NT2/D1 (cell line): ENCODE data around the gene IFNLR1.

ENCODE experiments used
- SUZ12 ChIP-seq: IDR thresholded peaks from 2 replicates; pipeline ENCODE4 v1.6.1; 2011; ENCODE audit not compliant: insufficient read length, insufficient read depth; ENCODE audit errors: extremely low read depth
- YY1 ChIP-seq: IDR thresholded peaks from 2 replicates; pipeline ENCODE4 v1.6.1; 2011; ENCODE audit not compliant: insufficient read length, insufficient read depth
- ZNF274 ChIP-seq: IDR thresholded peaks from 2 replicates; pipeline ENCODE4 v1.6.1; 2011; ENCODE audit warnings: mild to moderate bottlenecking, low read depth, low read length

- TF ChIP-seq SUZ12 (no peak), YY1 (no peak), ZNF274 (no peak)
Observed at GRCh38 chr1:24162201-24162600, 24.9 kb downstream of the IFNLR1 start.
